HG02973 (cell line): ENCODE results near the gene CFAP69.
A peak's percentile ranks its signal among the peaks of the same experiment; 100 is the strongest.
"Not testable (repeated sequence)": the region's sequence is repeated elsewhere in the genome, so short reads cannot be mapped to it uniquely, and the experiment has no call there.

Source experiments
- ATAC-seq: cut with Tn5 transposase; IDR thresholded peaks from one replicate; pipeline ENCODE4 v1.9.1; 2021; ENCODE audit warnings: moderate library complexity; ENCODE audit not compliant: unreplicated experiment

Gene CFAP69

GRCh38 chr7:90334926-90335325 is 90.0 kb downstream of the CFAP69 start:
- ATAC-seq: not testable (repeated sequence)

- ATAC-seq: no peak
Measured at GRCh38 chr7:90337106-90337505, 92.1 kb downstream of the CFAP69 start.

GRCh38 chr7:90345016-90345415 is 100.0 kb downstream of the CFAP69 start:
- no peak for ATAC-seq

GRCh38 chr7:90345595-90346335 is 100.8 kb downstream of the CFAP69 start:
- peak; percentile 10 for ATAC-seq

GRCh38 chr7:90346336-90347125 is 101.6 kb downstream of the CFAP69 start, which contains the start of gene GTPBP10:
GTPBP10 (plus strand) TSS chr7:90346716; CDS start chr7:90346742, 26 bp downstream.
- peak; percentile 91 for ATAC-seq

- ATAC-seq: no peak
Measured at GRCh38 chr7:90347759-90348158, 102.8 kb downstream of the CFAP69 start.

- no peak for ATAC-seq
Measured at GRCh38 chr7:90349305-90349704, 104.3 kb downstream of the CFAP69 start.

GRCh38 chr7:90350032-90350431 is 105.1 kb downstream of the CFAP69 start:
- ATAC-seq: not testable (repeated sequence)

GRCh38 chr7:90351987-90352386 is 107.0 kb downstream of the CFAP69 start:
- ATAC-seq: no peak
